ENCODE measurements around the gene DGKI.

DNA sequence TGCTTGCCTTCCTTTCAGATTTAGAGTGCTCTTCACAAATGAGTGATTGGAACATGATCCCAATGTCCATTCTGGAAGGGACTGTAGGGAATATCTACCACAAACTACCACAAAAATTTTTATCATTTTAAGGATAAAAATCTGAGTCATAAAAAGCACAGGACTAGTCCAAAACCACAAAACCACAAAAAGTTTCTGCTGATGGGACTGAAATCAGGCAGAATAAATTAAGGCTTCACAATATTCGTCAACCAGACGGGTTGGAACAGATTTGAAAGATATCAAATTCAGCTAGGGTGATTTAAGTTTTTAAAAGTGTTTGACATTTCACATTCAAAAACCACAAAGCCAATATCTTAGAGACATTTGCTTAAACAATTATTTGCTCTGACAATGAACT is 403.2 kb downstream of the DGKI start:
- TF ChIP-seq, protein P1, sequence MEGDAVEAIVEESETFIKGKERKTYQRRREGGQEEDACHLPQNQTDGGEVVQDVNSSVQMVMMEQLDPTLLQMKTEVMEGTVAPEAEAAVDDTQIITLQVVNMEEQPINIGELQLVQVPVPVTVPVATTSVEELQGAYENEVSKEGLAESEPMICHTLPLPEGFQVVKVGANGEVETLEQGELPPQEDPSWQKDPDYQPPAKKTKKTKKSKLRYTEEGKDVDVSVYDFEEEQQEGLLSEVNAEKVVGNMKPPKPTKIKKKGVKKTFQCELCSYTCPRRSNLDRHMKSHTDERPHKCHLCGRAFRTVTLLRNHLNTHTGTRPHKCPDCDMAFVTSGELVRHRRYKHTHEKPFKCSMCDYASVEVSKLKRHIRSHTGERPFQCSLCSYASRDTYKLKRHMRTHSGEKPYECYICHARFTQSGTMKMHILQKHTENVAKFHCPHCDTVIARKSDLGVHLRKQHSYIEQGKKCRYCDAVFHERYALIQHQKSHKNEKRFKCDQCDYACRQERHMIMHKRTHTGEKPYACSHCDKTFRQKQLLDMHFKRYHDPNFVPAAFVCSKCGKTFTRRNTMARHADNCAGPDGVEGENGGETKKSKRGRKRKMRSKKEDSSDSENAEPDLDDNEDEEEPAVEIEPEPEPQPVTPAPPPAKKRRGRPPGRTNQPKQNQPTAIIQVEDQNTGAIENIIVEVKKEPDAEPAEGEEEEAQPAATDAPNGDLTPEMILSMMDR (conservative IDR thresholded peaks at IDR 0.05; ENCODE audit: low read depth, low read length) = no peak
- TF ChIP-seq EZH2 (IDR thresholded peaks at IDR 0.05; ENCODE audit: borderline replicate concordance, low read depth, low read length, poor library complexity, severe bottlenecking) = no peak
